Measurements from ENCODE around the gene PRDM15.

PRDM15 gene

DNA sequence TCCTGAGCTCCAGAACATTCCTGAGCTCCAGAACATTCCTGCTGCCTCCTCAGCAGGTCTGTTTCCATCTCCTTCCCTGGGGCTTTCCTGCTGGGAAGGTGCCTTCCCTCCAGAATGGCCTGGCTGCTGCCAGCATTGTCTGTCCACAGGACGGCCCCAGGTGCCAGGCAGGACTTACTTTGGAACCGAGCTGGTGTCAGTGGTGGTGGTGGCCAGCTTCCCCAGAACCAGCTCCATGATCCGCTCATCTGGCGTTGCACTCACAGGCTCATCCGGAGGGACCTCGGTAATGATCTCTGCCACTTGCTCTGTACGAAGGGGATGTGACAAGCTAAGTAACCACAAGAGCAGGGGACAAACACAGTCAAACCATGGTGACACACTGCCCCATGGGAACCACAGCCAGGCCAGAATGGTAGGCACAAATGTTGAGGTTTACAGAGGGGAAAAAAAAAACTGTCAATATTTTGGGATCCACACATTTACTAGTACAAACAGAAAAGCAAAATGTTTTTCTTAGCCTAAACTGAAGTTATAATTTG, 41.3 kb downstream of the PRDM15 start:
- no peak for DNase-seq

DNA sequence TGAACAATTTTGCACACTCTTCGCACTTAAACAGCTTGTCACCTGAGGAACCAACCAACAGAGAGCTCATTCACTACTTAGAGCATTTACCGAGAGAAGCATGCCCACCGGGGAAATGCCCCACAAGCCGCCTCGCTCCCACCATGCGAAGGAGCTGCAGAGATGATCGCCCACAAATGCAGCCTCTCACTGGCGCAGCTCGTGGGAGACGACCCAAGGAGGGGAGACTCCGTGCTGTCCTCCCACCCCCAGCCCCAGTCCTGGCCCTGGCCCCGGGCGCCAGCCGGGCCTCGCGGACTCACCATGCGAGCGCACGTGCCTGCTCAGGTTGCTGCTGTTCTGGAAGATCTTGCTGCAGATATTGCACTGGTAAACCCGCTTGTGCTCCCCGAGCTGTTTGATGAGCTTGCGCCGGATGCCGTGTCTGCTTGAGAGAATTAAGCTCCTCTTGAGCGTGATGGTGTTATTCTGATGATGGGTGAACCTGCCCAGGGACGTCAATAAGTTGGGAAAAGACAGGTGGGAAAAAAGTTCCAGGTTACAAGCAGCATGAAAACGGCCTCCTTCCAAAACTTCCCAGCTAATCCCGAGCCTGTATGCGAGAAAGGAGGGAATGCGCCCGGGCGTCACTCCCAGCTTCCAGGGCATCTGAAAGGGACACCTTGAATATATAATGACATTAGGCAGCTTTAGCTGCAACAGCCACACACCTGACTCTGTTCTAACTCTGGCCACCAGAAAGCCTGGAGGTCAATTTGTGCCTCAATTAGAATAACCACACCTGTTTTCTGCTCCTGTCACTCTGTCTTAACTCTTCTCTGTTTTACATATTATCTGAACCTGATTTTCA, 42.8 kb downstream of the PRDM15 start:
- no peak for DNase-seq

DNA sequence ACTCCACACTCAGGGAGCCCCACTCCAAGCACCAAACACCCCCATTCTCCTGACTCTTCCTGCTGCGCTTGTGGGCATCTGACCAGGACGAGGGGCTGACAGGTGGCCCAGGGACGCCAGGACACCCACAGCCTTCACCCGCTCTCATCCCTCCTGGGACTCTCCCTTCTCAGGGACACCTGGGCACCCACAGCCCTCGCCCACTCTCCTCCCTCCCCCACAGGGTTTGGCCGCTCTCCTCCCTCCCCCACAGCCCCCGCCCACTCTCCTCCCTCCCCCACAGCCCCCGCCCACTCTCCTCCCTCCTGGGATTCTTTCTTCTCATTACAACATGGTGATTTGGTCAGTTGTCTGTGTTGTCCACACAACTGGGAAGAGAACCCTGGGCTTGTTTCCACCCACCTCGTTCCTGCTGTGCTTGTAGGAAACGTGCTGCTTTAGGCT, 43.4 kb downstream of the PRDM15 start:
- DNase-seq: no peak

DNA sequence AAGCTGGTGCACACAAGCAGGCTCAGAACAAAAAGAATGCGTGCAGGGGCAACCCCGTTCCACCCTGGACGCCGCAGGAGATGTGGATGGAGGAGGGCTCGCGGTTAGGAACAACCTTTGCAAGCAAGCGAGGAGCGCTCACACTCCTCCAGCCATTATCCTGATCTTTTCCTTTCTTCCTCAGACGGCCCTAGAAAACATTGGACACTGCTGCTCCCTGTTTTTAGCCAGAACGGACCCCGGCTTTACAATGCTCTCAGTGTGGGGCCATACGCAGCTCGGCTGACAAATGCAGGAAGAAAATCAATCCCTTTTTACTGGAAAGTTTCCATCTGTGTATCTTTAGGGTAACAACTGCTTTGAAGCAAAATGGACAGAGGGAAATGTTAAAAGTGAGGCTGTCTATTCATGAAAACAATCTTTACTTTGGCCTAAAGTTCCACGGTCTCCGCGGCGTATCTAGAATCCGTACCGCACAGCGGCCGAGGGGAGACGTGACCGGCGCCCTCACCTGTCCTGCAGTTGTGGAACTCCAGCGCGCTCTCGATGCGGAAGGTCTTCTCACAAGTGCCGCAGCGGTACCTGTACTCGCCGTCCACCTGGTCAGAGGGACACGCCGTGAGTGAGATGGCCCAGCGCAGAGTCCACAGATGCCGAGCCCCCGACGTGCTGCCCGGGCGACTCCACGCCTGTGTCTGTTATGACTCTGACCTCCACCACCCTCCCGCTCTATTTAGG, 44.0 kb downstream of the PRDM15 start:
- DNase-seq: no peak

DNA sequence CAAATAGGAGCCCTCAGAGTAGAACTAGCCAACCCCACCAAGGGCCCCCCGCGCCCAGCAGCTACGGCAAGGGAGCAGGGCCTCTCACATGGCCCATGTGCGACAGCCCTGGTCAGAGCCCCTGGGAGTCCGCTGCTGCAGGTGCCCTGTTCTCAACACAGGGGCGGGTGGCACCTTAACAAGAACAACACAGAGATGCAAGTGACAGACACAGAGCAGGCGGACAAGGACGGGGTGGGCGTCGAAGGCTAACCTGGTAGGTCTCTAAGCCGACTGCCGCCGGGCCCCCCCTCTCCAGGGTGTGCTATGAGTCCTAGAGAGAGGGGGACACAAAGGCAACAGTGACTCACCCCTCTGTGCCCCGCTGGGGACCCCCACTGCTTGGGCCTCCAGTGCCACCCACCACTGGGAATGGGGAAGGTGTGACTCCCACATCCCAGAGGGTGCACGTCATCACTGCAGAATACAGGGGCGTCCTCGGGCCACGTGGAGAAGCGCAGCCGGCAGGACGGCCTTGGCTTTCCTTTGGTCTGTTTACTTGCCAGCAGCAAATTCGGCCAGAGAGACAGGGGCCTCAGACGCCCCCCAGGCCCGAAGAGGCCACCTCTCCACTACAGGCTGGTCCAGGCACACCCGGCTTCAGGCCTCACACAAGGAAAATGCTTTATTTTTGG, 44.8 kb downstream of the PRDM15 start:
- DNase-seq: no peak

DNA sequence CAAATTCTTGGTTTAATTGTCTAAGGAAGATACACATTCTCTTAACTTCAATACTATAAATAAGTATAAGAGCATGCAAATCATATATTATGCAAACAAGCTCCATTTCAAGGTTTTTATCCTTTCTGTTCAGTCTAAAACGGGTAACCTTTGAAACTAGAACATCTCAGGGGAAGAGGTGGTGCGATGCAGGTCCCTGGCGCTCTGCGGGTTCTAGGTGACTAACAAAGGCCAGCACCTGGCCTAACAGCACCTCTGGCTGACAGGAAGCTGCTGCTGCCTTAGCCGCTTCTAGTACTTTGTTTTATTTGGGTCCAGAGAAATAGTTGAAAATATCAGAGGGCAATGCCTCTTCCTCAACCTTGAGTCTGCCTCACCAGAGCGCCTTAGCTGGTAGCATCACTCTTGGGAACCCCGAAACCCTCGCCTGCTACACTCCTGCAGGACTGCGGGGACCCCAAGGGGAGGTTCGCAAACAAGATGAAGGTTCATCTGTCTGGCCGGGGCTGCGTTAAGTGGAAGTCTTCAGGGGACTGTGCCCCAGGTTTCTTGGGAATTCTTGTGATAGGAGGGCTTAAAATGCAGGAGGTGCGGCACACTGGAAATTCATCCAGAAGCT, 45.5 kb downstream of the PRDM15 start:
- DNase-seq: no peak

DNA sequence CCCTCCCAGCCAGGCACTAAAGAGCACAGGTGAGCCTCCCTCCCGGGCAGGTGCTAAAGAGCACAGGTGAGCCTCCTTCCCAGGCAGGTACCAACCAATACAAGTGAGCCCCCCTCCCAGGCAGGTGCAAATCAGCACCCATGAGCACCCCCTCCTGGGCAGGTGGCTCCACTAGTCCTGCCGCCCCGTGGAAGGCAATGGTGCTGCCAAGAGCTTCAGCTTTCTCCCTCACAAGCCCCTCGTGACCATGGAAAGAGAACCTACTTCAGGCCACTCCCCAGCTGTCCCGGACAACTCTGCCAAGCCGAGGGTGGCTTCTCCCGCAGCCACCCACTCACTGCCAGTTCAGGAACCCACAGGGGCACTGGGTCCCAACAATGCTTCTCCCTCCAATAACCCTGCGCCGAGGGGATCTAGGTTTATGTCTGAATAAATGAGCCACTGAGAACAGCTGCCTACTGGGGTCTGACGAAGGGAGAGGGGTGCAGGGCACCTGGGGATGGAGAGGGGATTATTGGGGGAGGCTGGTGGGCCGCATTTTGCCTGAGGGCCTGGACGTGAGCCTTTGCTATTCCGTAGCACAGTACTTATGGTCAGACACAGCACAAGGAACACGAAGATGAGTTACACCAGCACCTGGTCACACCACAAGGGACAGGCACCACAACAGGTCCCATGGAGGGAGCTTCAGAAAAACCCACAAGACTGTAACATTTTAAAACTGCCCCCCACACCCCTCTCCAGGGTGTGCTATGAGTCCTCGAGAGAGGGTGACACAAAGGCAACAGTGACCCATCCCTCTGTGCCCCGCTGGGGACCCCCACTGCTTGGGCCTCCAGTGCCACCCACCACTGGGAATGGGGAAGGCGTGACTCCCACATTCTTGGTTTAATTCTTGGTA, 46.3 kb downstream of the PRDM15 start:
- no peak for DNase-seq

DNA sequence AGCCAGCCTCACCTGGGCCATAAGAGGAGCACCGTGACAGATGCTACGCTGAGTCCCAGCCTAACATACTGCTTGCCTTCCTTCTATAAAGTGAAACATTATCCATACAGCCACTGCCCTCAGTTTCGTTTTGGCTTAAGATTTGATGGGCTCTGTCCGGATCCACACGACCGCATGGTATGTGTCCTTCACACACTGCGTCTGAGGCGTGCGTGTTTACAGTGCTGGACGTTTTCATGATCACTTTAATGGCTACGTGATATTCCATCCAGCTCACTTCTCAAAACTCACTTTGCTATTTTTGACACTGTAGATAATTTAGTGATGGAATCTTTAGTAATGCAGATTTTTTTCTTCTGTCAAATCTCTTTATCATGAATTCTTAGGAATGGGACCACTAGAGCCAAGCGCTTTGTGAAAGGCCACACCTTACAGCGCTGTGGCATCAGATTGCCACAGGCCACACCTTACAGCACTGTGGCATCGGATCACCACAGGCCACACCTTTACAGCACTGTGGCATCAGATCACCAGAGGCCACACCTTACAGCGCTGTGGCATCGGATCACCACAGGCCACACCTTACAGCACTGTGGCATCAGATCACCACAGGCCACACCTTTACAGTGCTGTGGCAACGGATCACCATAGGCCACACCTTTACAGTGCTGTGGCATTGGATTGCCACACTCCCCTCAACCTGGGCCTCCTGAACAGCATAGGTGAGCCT, 47.1 kb downstream of the PRDM15 start:
- no peak for DNase-seq

DNA sequence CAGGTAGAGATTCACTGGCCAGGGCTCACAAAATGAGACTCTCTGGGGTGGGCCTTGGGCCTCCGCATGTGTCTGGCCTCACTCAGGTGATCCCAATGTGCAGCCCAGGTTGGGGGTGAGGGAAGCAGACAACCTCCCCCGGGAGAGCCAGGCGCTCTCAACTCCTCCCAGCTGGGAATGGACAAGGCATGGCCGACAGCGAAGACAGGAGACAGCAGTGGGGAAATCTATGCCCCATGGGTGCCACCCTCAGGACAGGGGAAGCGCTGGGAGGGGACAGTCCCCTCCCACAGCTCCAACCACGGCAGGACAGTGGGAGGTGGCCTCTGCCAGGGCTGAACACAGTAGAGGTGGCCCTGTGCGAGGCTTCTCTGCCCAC, 47.7 kb downstream of the PRDM15 start:
- no peak for DNase-seq

DNA sequence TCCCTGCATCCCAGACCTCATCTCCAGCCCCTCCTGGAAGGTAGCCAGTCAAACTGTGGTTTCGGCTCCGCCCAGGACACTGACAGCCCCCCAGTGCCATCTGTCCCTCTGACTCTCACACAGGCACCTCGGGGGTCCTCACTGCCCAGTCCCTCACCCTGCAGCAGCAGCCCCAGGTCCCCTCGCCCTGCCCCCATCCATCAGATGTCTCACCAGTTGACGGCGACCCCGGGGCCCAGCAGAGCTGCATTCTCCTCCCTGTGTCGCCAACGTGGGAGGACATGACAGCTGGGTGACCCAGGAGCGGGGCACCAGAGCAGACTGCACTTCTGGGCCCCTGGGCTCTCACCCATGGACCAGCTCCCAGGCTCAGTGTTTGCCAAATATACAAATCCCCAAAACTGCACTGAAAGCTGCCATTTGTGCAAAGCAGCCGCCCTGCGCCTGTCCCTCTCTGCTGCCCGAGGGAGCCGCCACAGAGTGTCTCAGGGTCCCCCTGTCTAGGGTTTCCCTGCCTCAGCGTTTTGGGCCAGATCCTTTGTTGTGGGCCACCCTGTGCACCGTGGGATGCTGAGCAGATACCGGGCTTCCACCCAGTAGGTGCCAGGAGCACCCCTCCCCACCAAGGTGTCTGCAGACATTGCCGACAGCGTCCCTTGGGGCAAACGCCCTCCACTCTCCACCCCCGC, 48.2 kb downstream of the PRDM15 start:
- no peak for DNase-seq

DNA sequence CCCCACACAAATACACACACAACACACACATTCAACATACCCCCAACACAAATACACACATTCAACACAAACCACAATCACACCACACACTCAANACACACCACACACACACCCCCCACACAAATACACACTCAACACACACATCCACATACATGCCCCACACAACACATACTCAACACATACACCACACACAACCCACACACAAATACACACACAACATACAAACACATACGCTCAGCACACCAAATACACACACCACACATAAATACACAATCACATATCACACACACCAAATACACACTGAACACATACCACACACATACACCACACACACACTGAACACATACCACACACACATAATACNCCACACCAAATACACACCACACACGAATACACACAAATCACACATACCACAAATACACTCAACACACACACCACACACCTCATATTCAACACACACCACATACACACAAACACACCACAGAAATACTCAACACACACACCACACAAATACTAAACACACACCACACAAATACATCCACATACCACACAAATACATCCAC, 48.9 kb downstream of the PRDM15 start:
- DNase-seq: no peak

DNA sequence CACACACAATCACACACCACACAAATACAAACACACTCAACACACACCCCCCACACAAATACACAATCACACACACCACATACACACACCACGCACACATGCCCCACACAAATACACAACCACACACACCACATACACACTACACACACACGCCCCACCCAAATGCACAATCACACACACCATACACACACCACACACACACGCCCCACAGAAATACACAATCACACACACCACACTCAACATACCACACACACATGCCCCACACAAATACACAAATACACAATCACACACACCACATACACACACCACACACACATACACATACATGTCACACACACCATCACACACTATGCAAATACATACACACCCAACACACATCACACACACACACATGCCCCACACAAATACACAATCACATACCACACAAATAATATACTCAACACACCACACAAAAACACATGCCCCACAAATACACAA, 50.2 kb downstream of the PRDM15 start:
- DNase-seq: no peak

DNA sequence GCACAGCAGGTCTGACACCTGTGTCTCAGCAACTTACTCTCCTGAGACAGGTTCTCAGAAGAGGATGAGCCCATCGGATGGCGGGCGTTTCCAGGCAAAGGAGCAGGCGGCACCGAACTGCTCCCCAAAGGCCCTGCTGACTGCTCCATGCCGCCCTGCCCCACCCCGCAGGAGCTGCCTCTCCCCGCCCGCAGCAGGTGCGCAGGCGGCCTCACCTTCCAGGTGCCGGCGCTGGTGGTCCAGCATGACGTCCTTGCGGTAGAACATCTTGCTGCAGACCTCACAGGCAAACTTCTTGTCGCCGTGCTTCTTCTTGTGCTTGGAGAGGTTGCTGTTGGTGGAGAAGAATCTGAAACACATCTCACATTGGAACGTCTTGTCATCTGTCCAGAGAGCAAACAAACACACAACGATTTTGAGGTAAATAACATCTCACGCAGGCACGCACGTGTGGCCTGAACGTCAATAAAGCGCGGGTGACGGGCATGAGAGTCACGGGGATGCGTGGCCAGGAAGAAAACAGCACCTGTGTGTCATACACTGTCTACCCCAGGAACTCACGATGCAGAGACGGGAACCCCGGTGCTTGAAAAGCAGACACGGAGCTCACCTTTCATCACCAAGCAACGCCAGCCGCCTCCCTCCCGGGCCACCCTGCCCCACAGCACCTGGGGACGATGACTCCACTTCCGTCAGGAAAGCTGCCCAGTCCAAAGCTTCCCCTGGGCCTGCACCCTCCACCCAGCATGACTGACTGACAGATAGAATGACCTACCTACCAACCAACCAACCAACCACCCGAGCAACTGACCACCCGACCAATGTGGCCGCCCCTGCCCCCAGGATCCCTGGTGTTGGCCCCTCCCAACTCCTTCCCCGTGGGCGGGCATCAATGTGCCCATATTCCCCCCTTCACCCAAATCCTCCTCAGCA, 50.9 kb downstream of the PRDM15 start:
- no peak for DNase-seq

DNA sequence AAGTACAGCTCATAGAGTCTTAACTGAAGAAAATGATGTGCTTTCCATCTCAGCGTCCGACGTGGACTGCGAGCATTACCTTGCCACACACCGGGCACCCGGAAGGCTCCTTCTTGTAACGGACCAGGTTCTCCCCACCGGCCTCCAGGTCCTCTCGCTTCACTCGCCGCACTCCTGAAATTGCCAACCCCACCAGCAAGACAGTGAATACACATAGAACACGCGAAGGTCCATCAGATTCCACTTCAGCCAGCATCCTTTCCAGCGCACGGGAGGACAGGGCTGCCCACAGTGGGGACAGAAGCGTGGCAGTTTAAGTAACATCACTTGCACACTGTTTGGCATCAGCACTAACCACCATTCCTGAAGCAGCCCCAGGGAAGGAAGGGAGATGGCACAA, 53.3 kb downstream of the PRDM15 start:
- DNase-seq: no peak

DNA sequence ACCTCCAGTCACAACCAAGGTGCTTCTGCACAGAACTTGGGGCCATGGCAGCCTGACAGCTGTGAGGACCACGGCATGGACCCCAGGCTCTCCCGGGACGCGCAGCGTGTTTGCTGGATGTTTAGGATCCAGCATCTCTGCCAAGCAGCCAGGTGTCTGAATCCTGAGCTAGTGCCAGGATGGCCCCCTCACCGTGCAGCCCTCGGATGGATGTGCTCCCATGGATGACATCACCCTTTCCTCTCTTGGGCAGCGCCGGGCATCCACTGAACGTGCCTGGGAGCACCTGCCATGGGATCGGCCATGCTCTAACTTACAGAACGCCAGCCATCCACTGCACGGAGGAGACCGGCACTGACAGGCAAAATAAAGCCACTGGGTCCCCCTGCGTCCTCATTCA, 53.9 kb downstream of the PRDM15 start:
- DNase-seq: no peak

DNA sequence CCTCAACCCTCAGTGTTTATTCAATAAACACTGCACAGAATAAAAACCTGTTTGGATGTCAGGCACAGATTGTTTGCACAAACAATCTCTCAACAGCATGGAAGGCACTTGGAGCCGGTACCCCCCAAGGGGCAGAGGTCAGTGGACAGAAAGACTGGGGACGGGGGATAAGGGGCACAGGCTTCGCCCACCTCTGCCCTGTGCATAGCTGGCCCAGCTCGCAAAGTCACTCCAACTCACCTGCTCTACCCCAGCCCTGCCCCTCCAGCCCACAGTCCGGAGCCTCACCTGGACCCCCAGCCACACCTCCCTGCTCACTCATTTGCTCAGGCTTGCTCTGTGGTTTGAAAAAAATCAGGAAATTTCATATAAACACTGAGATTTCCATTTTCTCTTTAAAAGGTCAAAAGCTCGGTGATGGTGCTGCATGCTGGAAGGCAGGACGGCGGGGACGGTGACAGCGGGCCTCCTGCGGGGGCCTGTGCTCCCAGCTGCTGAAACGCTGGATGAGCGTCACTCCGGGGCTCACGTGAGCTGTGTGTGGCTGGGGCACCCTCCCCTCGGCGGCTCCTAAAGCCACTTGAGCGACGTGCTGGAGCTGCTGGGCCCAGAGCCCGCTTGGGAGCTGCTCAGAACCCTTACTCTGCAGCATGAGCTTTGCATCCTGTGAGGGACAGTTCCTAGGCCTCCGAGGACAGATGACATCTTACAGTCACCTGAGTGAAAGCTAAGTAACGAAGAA, 54.5 kb downstream of the PRDM15 start:
- DNase-seq: no peak

DNA sequence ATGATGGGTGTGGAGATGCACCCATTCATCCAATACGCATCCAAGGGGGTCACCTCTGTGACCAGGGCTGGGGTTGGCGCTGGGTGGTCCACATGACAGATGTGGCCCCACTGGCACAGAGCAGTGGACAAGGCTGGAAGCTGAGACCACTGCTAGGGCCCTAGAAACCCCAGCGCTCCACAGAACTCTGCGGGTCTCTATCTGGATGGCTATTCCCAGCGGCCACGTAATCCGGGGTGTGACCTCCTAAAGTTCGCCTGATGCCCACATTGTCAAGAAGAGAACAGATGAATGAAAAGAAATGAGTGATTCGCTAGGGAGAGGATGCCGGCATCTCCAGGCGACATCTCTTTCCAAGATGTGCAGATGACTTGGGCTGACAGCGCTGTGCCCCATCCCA, 55.2 kb downstream of the PRDM15 start:
- no peak for DNase-seq

DNA sequence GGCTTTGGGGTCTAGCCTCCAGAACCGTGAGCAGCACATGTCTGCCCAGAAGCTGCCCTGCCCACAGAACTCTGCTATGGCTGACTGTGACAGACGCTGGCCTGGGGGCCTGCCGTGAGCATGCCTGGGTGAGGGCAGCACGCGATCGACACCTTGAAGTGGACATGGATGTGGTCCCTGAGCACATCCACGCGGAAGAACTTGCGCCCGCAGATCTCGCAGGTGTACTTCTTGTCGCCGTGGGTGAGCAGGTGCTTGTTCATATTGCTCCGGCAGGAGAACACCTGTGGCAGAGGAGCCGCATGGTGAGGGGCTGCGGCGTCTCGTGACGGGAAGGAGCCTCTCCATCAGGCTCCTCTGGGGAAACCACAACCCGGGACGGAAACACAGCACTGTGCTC, 56.0 kb downstream of the PRDM15 start:
- DNase-seq: no peak

Data from activated CD4-positive, alpha-beta T cell treated with anti-CD3 and anti-CD28 coated beads, Interleukin-2, amount 50 U/mL, for 1 hour (primary cell).